Measurements from ENCODE around the gene KLF15.
"Not testable (repeated sequence)": the region's sequence is repeated elsewhere in the genome, so short reads cannot be mapped to it uniquely, and the experiment has no call there.

Gene KLF15

GRCh38 chr3:126337980-126338651 lies 19.1 kb downstream of the KLF15 start:
- H3K9ac ChIP-seq (ENCODE audit: low read length): no peak overlapping the region
- no peaks in the 10 kb centered on the region for H3K9me3 ChIP-seq (ENCODE audit: control insufficient read depth, insufficient read depth, low read depth, low read length)
- H3K4me3 ChIP-seq (ENCODE audit: low read depth, low read length): no peak overlapping the region
- no peaks in the 10 kb centered on the region for H3K27me3 ChIP-seq (ENCODE audit: control insufficient read depth, insufficient read depth, low read length)
- H3K4me1 ChIP-seq (ENCODE audit: control insufficient read depth, insufficient read depth, low read length): peaks cover 5% of the 10 kb centered on the region; the same call in 1 of the 2 replicates
- H3K36me3 ChIP-seq (ENCODE audit: control insufficient read depth, insufficient read depth, low read length): no peaks in the 10 kb centered on the region
- H3K27ac ChIP-seq (ENCODE audit: low read depth, low read length): no peak overlapping the region

- not testable (repeated sequence) for H3K27me3 ChIP-seq (ENCODE audit: control insufficient read depth, insufficient read depth, low read length); H3K4me1 ChIP-seq (ENCODE audit: control insufficient read depth, insufficient read depth, low read length); H3K27ac ChIP-seq (ENCODE audit: low read depth, low read length); H3K36me3 ChIP-seq (ENCODE audit: control insufficient read depth, insufficient read depth, low read length); H3K4me3 ChIP-seq (ENCODE audit: low read depth, low read length); H3K9ac ChIP-seq (ENCODE audit: low read length)
- H3K9me3 ChIP-seq (ENCODE audit: control insufficient read depth, insufficient read depth, low read depth, low read length): peaks cover 33% of the 10 kb centered on the region
These were observed 25.3 kb downstream of the KLF15 start for GRCh38 chr3:126331812-126332336.

- Histone ChIP-seq H3K27me3 (ENCODE audit: control insufficient read depth, insufficient read depth, low read length) (no peaks in the 10 kb centered on the region), H3K4me3 (ENCODE audit: low read depth, low read length) (no peak overlapping the region), H3K9ac (ENCODE audit: low read length) (no peak overlapping the region), H3K27ac (ENCODE audit: low read depth, low read length) (no peak overlapping the region), H3K4me1 (ENCODE audit: control insufficient read depth, insufficient read depth, low read length) (no peaks in the 10 kb centered on the region), H3K9me3 (ENCODE audit: control insufficient read depth, insufficient read depth, low read depth, low read length) (peaks cover 34% of the 10 kb centered on the region), H3K36me3 (ENCODE audit: control insufficient read depth, insufficient read depth, low read length) (no peaks in the 10 kb centered on the region)
These were observed 27.1 kb downstream of the KLF15 start for GRCh38 chr3:126329927-126330725.

GRCh38 chr3:126326629-126327028 lies 30.6 kb downstream of the KLF15 start:
- Histone ChIP-seq H3K36me3 (ENCODE audit: control insufficient read depth, insufficient read depth, low read length) (no peaks in the 10 kb centered on the region), H3K9me3 (ENCODE audit: control insufficient read depth, insufficient read depth, low read depth, low read length) (peaks cover 33% of the 10 kb centered on the region), H3K9ac (ENCODE audit: low read length) (no peak overlapping the region), H3K27ac (ENCODE audit: low read depth, low read length) (no peak overlapping the region), H3K27me3 (ENCODE audit: control insufficient read depth, insufficient read depth, low read length) (no peaks in the 10 kb centered on the region), H3K4me3 (ENCODE audit: low read depth, low read length) (no peak overlapping the region), H3K4me1 (ENCODE audit: control insufficient read depth, insufficient read depth, low read length) (no peaks in the 10 kb centered on the region)

GRCh38 chr3:126322181-126322967 lies 34.8 kb downstream of the KLF15 start:
- H3K27ac ChIP-seq (ENCODE audit: low read depth, low read length): no peak overlapping the region
- H3K9ac ChIP-seq (ENCODE audit: low read length): no peak overlapping the region
- H3K27me3 ChIP-seq (ENCODE audit: control insufficient read depth, insufficient read depth, low read length): no peaks in the 10 kb centered on the region
- peaks cover 8% of the 10 kb centered on the region for H3K9me3 ChIP-seq (ENCODE audit: control insufficient read depth, insufficient read depth, low read depth, low read length)
- no peaks in the 10 kb centered on the region for H3K4me1 ChIP-seq (ENCODE audit: control insufficient read depth, insufficient read depth, low read length)
- no peaks in the 10 kb centered on the region for H3K36me3 ChIP-seq (ENCODE audit: control insufficient read depth, insufficient read depth, low read length)
- no peak overlapping the region for H3K4me3 ChIP-seq (ENCODE audit: low read depth, low read length)

- Histone ChIP-seq H3K27ac (ENCODE audit: low read depth, low read length) (no peak overlapping the region), H3K4me1 (ENCODE audit: control insufficient read depth, insufficient read depth, low read length) (no peaks in the 10 kb centered on the region), H3K36me3 (ENCODE audit: control insufficient read depth, insufficient read depth, low read length) (no peaks in the 10 kb centered on the region), H3K4me3 (ENCODE audit: low read depth, low read length) (no peak overlapping the region), H3K9ac (ENCODE audit: low read length) (no peak overlapping the region), H3K9me3 (ENCODE audit: control insufficient read depth, insufficient read depth, low read depth, low read length) (peaks cover 2% of the 10 kb centered on the region), H3K27me3 (ENCODE audit: control insufficient read depth, insufficient read depth, low read length) (no peaks in the 10 kb centered on the region)
These were observed 35.7 kb downstream of the KLF15 start for GRCh38 chr3:126321490-126321889.

GRCh38 chr3:126320517-126321293 lies 36.5 kb downstream of the KLF15 start:
- H3K27me3 ChIP-seq (ENCODE audit: control insufficient read depth, insufficient read depth, low read length): no peaks in the 10 kb centered on the region
- no peaks in the 10 kb centered on the region for H3K36me3 ChIP-seq (ENCODE audit: control insufficient read depth, insufficient read depth, low read length)
- H3K9ac ChIP-seq (ENCODE audit: low read length): no peak overlapping the region
- peaks cover 6% of the 10 kb centered on the region for H3K4me1 ChIP-seq (ENCODE audit: control insufficient read depth, insufficient read depth, low read length)
- H3K27ac ChIP-seq (ENCODE audit: low read depth, low read length): no peak overlapping the region
- H3K9me3 ChIP-seq (ENCODE audit: control insufficient read depth, insufficient read depth, low read depth, low read length): peaks cover 2% of the 10 kb centered on the region
- no peak overlapping the region for H3K4me3 ChIP-seq (ENCODE audit: low read depth, low read length)

GRCh38 chr3:126319701-126320295 lies 37.4 kb downstream of the KLF15 start:
- H3K36me3 ChIP-seq (ENCODE audit: control insufficient read depth, insufficient read depth, low read length): no peaks in the 10 kb centered on the region
- H3K9ac ChIP-seq (ENCODE audit: low read length): no peak overlapping the region
- no peak overlapping the region for H3K4me3 ChIP-seq (ENCODE audit: low read depth, low read length)
- peaks cover 2% of the 10 kb centered on the region for H3K9me3 ChIP-seq (ENCODE audit: control insufficient read depth, insufficient read depth, low read depth, low read length)
- no peaks in the 10 kb centered on the region for H3K27me3 ChIP-seq (ENCODE audit: control insufficient read depth, insufficient read depth, low read length)
- H3K4me1 ChIP-seq (ENCODE audit: control insufficient read depth, insufficient read depth, low read length): peaks cover 10% of the 10 kb centered on the region
- no peak overlapping the region for H3K27ac ChIP-seq (ENCODE audit: low read depth, low read length)

GRCh38 chr3:126317029-126317996 lies 39.9 kb downstream of the KLF15 start:
- H3K9ac ChIP-seq (ENCODE audit: low read length): no peak overlapping the region
- no peak overlapping the region for H3K27ac ChIP-seq (ENCODE audit: low read depth, low read length)
- H3K9me3 ChIP-seq (ENCODE audit: control insufficient read depth, insufficient read depth, low read depth, low read length): peaks cover 5% of the 10 kb centered on the region
- H3K36me3 ChIP-seq (ENCODE audit: control insufficient read depth, insufficient read depth, low read length): no peaks in the 10 kb centered on the region
- no peak overlapping the region for H3K4me3 ChIP-seq (ENCODE audit: low read depth, low read length)
- peaks cover 10% of the 10 kb centered on the region for H3K4me1 ChIP-seq (ENCODE audit: control insufficient read depth, insufficient read depth, low read length)
- no peaks in the 10 kb centered on the region for H3K27me3 ChIP-seq (ENCODE audit: control insufficient read depth, insufficient read depth, low read length)
